Fibroblast of skin of left quadriceps (primary cell): ENCODE data around the gene PGAP1.

Experiments used
- DNase-seq, 2 experiments: peaks; one replicate each; pipeline ENCODE4 v3.0.0-alpha.2; 2013; ENCODE audit warnings: low read depth in 2 of 2

Gene PGAP1

DNA sequence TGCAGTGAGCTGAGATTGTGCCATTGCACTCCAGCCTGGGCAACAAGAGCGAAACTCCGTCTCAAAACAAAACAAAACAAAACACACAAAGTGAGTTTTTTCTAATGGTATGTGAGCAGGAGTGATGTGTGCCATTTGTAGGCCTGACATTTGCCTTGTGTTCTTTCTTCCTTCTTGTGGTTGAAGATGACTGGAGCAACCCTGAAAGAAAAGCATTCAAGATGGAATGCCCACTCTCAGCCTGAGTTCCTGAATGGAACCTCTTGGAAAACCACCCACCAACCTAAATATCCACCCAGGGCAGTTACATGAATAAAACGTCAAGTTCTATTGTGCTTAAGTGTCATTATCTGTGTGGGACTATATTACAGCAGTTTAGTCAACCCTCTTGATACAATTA, 26.5 kb downstream of the PGAP1 start:
- no peak for DNase-seq

DNA sequence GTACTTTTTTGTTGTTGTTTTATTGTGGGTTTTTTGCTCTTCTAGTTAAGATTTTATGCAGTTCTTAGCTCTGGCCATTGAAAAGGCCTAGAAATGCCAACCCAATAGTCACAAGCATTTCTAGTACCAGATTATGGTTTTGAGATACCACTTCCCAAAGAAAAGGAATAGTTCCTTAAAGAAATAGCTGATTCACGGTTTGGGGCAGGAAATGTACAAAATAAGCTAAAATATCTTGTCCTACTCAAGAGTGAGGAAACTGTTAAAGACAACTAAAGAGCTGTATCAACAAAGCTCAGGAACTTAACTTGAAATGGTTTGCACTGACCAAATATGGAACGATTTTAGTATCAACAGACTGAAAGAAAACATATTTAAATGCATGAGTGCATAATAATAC, 35.4 kb downstream of the PGAP1 start:
- no peak for DNase-seq

DNA sequence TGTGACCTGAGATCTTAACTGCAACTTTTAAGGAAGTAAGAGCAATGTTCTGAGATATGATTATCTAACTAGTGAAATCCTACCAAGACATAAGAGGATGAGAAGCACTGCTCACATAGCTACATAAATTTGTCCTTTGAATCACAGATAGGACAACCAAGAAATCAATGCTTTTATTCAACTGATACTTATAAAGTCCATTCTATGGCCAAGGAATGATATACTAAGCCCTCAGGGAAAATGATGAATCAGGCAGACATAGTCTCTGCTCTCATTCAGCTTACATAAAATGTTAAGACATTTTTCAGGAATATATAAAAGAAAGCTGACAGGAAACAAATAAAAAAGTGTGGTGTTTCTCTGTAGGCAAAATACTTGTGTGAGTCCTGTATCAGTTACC, 39.1 kb downstream of the PGAP1 start:
- DNase-seq, result no peak

- no peak for DNase-seq
Observed at GRCh38 chr2:196884368-196884767, 42.1 kb downstream of the PGAP1 start.

GRCh38 chr2:196876364-196876763, 50.1 kb downstream of the PGAP1 start:
- no peak for DNase-seq

GRCh38 chr2:196875414-196875813, 51.1 kb downstream of the PGAP1 start:
- DNase-seq, result no peak

GRCh38 chr2:196873511-196873910, 53.0 kb downstream of the PGAP1 start:
- no peak for DNase-seq

GRCh38 chr2:196854629-196855028, 71.9 kb downstream of the PGAP1 start:
- no peak for DNase-seq

DNA sequence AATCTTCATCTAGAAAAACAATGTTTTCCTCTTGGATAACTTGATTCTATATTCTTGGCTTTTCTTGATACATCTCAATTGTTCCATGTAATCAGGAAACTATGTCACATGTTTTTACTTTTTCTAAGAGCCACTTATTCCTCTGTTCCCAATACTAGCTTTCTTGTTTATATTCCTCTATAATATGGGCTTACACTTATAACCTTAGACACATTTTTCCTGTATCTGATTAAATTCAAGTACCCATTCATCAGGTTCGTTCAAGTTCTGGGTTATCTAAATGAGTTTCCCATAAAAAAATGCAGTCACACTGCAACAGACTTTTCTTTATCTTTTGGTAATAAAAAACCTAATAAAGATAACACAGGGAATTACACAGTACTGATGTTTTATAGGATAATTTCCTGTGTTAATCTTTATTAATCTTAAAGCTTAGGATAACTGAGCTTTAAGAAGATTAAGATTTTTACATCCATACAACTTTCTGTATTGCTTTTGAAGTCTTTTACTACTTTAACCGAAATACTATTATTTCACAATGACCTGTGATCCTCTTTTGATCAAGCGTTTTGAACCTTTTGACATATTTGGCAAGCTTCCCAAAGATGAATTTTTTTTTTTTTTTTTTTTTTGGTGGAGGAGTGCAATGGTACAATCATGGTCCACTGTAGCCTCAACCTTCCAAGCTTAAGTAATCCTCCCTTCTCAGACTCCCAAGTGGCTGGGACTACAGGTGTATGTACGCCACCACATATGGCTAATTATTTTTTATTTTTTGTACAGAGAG, 73.0 kb downstream of the PGAP1 start:
- no peak for DNase-seq

GRCh38 chr2:196851088-196851487, 75.4 kb downstream of the PGAP1 start:
- DNase-seq, result no peak

- DNase-seq, result peak in 1 of 2 experiments; percentile 3
Observed at GRCh38 chr2:196849895-196850294, 76.6 kb downstream of the PGAP1 start.

DNA sequence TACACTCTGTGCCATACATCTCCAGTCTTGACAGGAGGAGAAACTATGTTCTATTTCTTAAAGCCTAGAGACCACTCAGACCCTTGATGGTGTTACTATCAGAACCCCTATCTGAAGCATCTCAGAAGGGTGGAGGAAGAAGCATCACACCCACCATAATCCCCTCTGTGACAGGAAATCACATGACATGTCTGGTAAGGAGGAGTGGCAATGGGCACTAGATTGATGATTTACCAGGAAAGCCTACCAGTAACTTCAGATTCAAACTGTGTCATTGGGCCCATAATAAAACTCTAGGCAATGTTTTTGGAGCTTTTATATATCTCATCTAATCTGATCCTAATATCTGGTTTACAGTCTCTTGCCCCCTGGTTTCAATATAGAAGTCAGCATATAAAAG, 80.2 kb downstream of the PGAP1 start:
- DNase-seq, result no peak

- no peak for DNase-seq
Observed at GRCh38 chr2:196845371-196845770, 81.1 kb downstream of the PGAP1 start.

GRCh38 chr2:196840171-196840570, 86.3 kb downstream of the PGAP1 start:
- DNase-seq, result no peak

- no peak for DNase-seq
Observed at GRCh38 chr2:196839574-196839973, 86.9 kb downstream of the PGAP1 start.

GRCh38 chr2:196836440-196836839, 90.1 kb downstream of the PGAP1 start:
- peak in 1 of 2 experiments; percentile 13 for DNase-seq

- no peak for DNase-seq
Observed at GRCh38 chr2:196830701-196831100, 95.8 kb downstream of the PGAP1 start.

DNA sequence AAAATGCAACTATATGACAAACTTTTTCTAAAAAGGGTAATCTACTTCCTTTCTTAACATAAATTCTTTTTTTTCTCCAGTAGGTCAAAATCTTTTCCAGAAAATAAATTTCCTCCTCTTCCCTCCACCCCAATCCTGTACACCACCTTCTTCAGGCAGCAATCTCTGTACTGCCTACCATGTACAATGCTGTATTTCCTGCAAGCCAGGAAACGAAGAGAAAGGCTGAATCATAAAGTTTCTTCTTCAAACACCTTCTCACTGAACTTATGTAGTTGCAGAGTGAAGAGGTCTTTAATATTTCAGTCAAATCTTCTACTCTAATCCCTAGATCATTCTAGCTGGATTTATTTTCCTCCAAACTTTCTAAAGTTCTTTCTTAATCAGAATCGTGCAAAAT, 99.2 kb downstream of the PGAP1 start:
- no peak for DNase-seq

GRCh38 chr2:196823750-196824522, 102.6 kb downstream of the PGAP1 start:
- peak; percentile 58 for DNase-seq

- DNase-seq, result no peak
Observed at GRCh38 chr2:196821195-196821594, 105.3 kb downstream of the PGAP1 start.

- DNase-seq, result no peak
Observed at GRCh38 chr2:196809260-196809659, 117.2 kb downstream of the PGAP1 start, which contains the start of gene C2orf66. TSS of gene C2orf66 (minus strand) at chr2:196809355. CDS start at chr2:196809336, 19 bp downstream.

DNA sequence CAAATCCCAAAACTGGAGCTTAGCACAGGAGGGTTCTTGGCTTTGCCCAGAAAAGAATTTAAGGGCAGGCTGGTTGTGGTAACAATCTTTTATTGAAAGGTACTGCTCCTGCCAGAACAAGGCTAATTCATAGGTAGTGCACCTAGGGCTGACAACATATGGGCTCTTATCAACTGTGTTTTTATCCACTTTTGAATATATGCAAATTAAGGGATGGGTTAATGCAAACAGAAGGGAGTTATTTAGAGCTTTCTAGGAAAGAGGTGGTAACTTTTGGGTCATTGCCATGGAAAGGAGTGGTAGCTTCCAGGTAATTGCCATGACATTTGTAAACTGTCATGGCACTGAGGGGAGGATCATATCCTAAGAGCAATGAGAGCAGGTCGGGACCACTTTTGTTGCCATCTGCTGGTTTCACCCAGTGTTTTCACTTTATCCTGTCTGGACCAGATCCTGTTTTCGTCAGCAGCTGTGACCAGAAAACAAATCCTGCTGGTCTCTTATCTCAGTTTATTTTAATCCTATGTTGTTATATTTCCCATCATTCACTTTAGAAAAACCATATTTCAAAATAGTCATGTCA, 118.3 kb downstream of the PGAP1 start:
- no peak for DNase-seq

DNA sequence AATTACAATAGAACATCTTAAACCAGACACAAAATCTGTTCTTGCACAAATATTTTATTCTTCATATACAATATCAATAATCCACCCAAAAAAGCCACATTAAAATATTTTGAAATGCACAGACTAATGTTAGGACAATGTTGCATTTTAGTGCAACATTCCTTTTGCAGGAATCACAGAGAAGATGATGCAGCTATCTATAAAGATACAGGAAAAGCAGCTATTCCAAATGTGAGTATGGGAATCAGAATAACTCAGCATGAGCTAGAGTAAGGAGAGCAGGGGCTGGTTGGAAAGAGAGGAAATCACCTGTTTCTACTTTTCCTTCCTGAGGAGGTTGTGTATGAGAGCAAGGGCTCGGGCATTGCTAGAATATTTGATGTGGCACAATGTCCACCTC, 122.1 kb downstream of the PGAP1 start:
- DNase-seq, result no peak
